Measurements from ENCODE around the gene WDR55. TPM values are rescaled to one million over a fixed set of nuclear protein-coding genes. Genes with fewer than 3 reads are reported as not detected.

The WDR55 gene
- polyA plus RNA-seq, 1 of the 3 experiments (the other 2 are of a cell fraction), result 28.3 TPM

DNA sequence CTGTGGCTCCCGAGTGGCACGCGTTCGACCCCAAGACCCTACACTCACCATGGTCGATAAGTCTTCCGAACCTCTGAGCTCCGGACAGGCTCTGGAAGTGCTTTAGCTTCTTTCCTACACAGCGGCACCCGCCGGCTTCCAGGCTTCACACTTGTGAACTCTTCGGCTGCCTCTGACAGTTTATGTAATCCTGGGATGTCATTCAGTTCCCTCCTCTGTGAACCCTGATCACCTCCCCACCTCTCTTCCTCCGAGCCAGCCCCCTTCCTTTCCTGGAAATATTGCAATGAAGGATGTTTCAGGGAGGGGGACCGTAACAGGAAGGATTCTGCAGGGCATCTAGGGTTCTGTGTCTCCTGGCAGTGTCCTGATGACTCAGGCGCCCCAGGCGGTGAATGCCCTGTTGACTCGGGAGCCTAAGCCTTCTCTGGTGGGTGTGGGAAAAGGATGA is 31.7 kb upstream of the WDR55 start, which contains the start of gene CD14:
Gene CD14 (minus strand): TSS at position 155 of the 451 bp plus-strand sequence. CDS start 104 bp downstream, at position 51.
- Histone ChIP-seq H3K4me2 (no peak within 1 kb of the TSS), H3K27ac (ENCODE audit: low read depth in 2 of 2, low read length in 1 of 2) (no peak within 1 kb of the TSS), H3K4me1 (ENCODE audit: control insufficient read depth in 1 of 2, insufficient read depth in 2 of 2, low read depth in 1 of 2, low read length in 1 of 2) (no peaks in the 10 kb centered on the region), H3K79me2 (ENCODE audit: insufficient read depth) (no peaks in the 10 kb centered on the region), H3K4me3 (ENCODE audit: low read depth in 2 of 2, low read length in 1 of 2) (no peak within 1 kb of the TSS), H2AFZ (ENCODE audit: low read depth) (no peak within 1 kb of the TSS), H3K27me3 (ENCODE audit: insufficient read depth) (no peaks in the 10 kb centered on the region), H3K9me3 (no peaks in the 10 kb centered on the region), H3F3A (replicated peaks; ENCODE audit: insufficient read depth) (no peaks in the 10 kb centered on the region), H4K20me1 (ENCODE audit: insufficient read depth) (no peaks in the 10 kb centered on the region), H3K36me3 (replicated peaks in 1 of 2; ENCODE audit: control insufficient read depth in 1 of 2, insufficient read depth in 2 of 2, low read length in 1 of 2) (no peaks in the 10 kb centered on the region), H3K9me2 (no peaks in the 10 kb centered on the region), H3K9ac (no peak within 1 kb of the TSS)
- DNase-seq, result no peak
- TF ChIP-seq SMC3 (IDR thresholded peaks at IDR 0.05; ENCODE audit: low read depth, low read length), result no peak
- TF ChIP-seq TEAD4 (IDR thresholded peaks at IDR 0.05; ENCODE audit: borderline replicate concordance, insufficient read depth), result no peak
- TF ChIP-seq, protein P1, sequence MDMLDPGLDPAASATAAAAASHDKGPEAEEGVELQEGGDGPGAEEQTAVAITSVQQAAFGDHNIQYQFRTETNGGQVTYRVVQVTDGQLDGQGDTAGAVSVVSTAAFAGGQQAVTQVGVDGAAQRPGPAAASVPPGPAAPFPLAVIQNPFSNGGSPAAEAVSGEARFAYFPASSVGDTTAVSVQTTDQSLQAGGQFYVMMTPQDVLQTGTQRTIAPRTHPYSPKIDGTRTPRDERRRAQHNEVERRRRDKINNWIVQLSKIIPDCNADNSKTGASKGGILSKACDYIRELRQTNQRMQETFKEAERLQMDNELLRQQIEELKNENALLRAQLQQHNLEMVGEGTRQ (IDR thresholded peaks at IDR 0.05; ENCODE audit: borderline replicate concordance, low read depth, low read length), result no peak
- TF ChIP-seq RFX5 (IDR thresholded peaks at IDR 0.05; ENCODE audit: low read length), result no peak
- TF ChIP-seq MXI1 (IDR thresholded peaks at IDR 0.05; ENCODE audit: low read depth, low read length), result no peak
- no peak for TF ChIP-seq FOSL2 (IDR thresholded peaks at IDR 0.05; ENCODE audit: borderline replicate concordance, low read depth)
- TF ChIP-seq RCOR1 (IDR thresholded peaks at IDR 0.05; ENCODE audit: low read length), result no peak
- TF ChIP-seq, protein P2, sequence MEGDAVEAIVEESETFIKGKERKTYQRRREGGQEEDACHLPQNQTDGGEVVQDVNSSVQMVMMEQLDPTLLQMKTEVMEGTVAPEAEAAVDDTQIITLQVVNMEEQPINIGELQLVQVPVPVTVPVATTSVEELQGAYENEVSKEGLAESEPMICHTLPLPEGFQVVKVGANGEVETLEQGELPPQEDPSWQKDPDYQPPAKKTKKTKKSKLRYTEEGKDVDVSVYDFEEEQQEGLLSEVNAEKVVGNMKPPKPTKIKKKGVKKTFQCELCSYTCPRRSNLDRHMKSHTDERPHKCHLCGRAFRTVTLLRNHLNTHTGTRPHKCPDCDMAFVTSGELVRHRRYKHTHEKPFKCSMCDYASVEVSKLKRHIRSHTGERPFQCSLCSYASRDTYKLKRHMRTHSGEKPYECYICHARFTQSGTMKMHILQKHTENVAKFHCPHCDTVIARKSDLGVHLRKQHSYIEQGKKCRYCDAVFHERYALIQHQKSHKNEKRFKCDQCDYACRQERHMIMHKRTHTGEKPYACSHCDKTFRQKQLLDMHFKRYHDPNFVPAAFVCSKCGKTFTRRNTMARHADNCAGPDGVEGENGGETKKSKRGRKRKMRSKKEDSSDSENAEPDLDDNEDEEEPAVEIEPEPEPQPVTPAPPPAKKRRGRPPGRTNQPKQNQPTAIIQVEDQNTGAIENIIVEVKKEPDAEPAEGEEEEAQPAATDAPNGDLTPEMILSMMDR (IDR thresholded peaks at IDR 0.05), result no peak
- TF ChIP-seq, protein P3, sequence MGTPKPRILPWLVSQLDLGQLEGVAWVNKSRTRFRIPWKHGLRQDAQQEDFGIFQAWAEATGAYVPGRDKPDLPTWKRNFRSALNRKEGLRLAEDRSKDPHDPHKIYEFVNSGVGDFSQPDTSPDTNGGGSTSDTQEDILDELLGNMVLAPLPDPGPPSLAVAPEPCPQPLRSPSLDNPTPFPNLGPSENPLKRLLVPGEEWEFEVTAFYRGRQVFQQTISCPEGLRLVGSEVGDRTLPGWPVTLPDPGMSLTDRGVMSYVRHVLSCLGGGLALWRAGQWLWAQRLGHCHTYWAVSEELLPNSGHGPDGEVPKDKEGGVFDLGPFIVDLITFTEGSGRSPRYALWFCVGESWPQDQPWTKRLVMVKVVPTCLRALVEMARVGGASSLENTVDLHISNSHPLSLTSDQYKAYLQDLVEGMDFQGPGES (IDR thresholded peaks at IDR 0.05; ENCODE audit: low read depth, low read length), result no peak
- ChIA-PET CTCF (no interaction called here), POLR2A (no interaction called here)
- WGBS (ENCODE audit: low lambda C conversion rate), result 71% methylated on average over 12 of the region's 16 CpGs

- CTCF ChIA-PET, result no interaction called here
- Histone ChIP-seq H2AFZ (ENCODE audit: low read depth) (no peak overlapping the region), H3K79me2 (ENCODE audit: insufficient read depth) (no peaks in the 10 kb centered on the region), H3K27me3 (ENCODE audit: insufficient read depth) (no peaks in the 10 kb centered on the region), H3K4me3 (ENCODE audit: low read depth in 2 of 2, low read length in 1 of 2) (no peak overlapping the region), H3F3A (replicated peaks; ENCODE audit: insufficient read depth) (no peaks in the 10 kb centered on the region), H3K4me1 (ENCODE audit: control insufficient read depth in 1 of 2, insufficient read depth in 2 of 2, low read depth in 1 of 2, low read length in 1 of 2) (no peaks in the 10 kb centered on the region), H3K9ac (no peak overlapping the region), H3K27ac (ENCODE audit: low read depth in 2 of 2, low read length in 1 of 2) (no peak overlapping the region), H3K9me2 (no peaks in the 10 kb centered on the region), H3K36me3 (replicated peaks in 1 of 2; ENCODE audit: control insufficient read depth in 1 of 2, insufficient read depth in 2 of 2, low read length in 1 of 2) (no peaks in the 10 kb centered on the region), H3K4me2 (no peak overlapping the region), H3K9me3 (no peaks in the 10 kb centered on the region), H4K20me1 (ENCODE audit: insufficient read depth) (no peaks in the 10 kb centered on the region)
- POLR2A ChIA-PET, result no interaction called here
- WGBS (ENCODE audit: low lambda C conversion rate), result 88% methylated on average over 2 of the region's 2 CpGs
- no peak for DNase-seq
- TF ChIP-seq GATA2 (CRISPR knock-in tag; IDR thresholded peaks at IDR 0.05), result no peak
- no peak for TF ChIP-seq RFX5 (IDR thresholded peaks at IDR 0.05; ENCODE audit: low read length)
- TF ChIP-seq FOXM1 (IDR thresholded peaks at IDR 0.05; ENCODE audit: low read depth), result no peak
- no peak for TF ChIP-seq TEAD4 (IDR thresholded peaks at IDR 0.05; ENCODE audit: borderline replicate concordance, insufficient read depth)
- TF ChIP-seq EZH2phosphoT487 (IDR thresholded peaks at IDR 0.05; ENCODE audit: borderline replicate concordance, low read depth), result no peak
- TF ChIP-seq SMC3 (IDR thresholded peaks at IDR 0.05; ENCODE audit: low read depth, low read length), result no peak
- no peak for TF ChIP-seq MEF2A (IDR thresholded peaks at IDR 0.05; ENCODE audit: borderline replicate concordance, low read depth)
- TF ChIP-seq REST (IDR thresholded peaks at IDR 0.05; ENCODE audit: low read depth, low read length), result no peak
- no peak for TF ChIP-seq ELF1 (IDR thresholded peaks at IDR 0.05)
- TF ChIP-seq TAF1 (IDR thresholded peaks at IDR 0.05; ENCODE audit: borderline replicate concordance, low read depth, low read length), result no peak
- TF ChIP-seq, protein P1 (IDR thresholded peaks at IDR 0.05; ENCODE audit: borderline replicate concordance, low read depth, low read length), result no peak
- TF ChIP-seq CHD2 (IDR thresholded peaks at IDR 0.05; ENCODE audit: low read length, partially characterized antibody), result no peak
- TF ChIP-seq FOSL2 (IDR thresholded peaks at IDR 0.05; ENCODE audit: borderline replicate concordance, low read depth), result no peak
- no peak for TF ChIP-seq NRF1 (IDR thresholded peaks at IDR 0.05; ENCODE audit: low read depth, low read length)
Observed at GRCh38 chr5:140633501-140633900, 31.2 kb upstream of the WDR55 start.

Measured in SK-N-SH (cell line).